GM15510 (cell line): Measurements from ENCODE around the gene RBP4.

Experiments
- POLR2A ChIP-seq: IDR thresholded peaks from 3 replicates; pipeline ENCODE4 v1.6.1; 2011; ENCODE audit warnings: borderline replicate concordance; ENCODE audit not compliant: insufficient read length; ENCODE audit errors: extremely low read depth

Gene RBP4

GRCh38 chr10:93601146-93601773 lies at the start of gene RBP4:
Gene RBP4, minus strand, starts transcription at chr10:93601235. Its CDS starts 207 bp downstream, at chr10:93601028.
- TF ChIP-seq POLR2A = no peak

DNA sequence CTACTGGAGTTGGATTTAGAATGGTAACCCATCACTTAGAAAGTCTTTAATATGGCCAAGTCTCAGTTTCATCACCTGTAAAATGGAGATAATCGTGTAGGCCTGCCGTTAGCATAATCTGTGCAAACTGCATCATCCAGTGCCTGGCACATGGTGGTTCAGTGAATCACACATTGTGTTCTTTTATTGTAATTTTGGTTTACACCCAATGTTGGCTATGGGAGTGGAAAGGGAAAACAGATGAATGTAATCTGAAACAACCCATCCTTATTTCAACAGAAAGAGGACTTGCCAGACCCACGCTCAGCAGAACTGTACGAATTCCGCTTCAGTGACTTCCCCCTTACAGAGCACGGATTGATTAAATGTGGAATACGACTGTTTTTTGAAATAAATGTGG lies 38.8 kb upstream of the RBP4 start:
- TF ChIP-seq POLR2A = no peak

GRCh38 chr10:93630625-93631557 lies 29.9 kb upstream of the RBP4 start:
- TF ChIP-seq POLR2A = no peak

DNA sequence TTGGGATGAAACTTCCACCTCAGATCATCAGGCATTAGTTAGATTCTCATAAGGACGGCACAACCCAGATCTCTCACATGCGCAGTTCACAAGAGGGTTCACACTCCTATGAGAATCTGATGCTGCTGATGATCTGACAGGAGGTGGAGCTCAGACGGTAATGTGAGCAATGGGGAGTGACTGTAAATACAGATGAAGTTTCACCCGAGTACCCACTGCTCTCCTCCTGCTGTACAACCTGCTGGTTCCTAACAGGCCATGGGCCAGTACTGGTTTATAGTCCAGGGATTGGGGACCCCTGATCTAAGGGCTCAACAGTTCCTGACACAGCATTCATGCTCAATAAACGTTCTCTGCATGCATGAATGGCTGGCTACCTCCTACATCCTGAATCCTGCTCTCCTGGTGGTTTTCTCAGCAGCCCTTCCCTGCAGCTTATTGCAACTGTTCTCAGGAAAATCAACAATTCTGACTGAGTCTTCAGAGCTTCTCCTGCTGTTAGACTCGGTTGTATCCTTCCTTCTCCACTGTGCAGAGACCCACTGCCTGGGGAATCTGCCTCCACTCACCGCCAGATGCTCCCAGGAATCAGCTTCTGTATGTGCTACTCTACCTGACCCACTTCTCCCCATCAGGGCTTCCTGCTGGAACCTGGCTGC lies 28.7 kb upstream of the RBP4 start:
- no peak for TF ChIP-seq POLR2A

GRCh38 chr10:93628858-93629257 lies 27.8 kb upstream of the RBP4 start:
- TF ChIP-seq POLR2A = no peak

- TF ChIP-seq POLR2A = no peak
These were observed 21.9 kb upstream of the RBP4 start for GRCh38 chr10:93622942-93623341.

DNA sequence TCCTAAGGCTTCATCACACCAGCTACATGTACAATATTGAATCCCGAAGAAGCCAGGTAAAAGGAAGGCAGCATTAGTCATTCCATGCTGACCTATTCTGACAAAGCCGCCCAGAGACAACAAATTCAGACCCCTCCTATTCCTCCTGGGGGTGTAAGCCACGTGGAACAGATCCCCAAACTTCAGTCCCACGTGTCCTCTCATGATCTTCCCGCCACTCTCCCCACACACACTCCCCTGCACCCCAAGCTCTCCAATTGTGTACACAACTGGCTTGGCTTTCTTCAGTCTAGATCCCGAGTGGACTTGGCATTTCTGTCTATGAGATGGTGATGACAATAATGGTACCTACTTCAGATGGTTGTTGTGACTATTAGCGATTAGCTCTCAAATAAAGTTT lies 19.9 kb upstream of the RBP4 start:
- TF ChIP-seq POLR2A = no peak

DNA sequence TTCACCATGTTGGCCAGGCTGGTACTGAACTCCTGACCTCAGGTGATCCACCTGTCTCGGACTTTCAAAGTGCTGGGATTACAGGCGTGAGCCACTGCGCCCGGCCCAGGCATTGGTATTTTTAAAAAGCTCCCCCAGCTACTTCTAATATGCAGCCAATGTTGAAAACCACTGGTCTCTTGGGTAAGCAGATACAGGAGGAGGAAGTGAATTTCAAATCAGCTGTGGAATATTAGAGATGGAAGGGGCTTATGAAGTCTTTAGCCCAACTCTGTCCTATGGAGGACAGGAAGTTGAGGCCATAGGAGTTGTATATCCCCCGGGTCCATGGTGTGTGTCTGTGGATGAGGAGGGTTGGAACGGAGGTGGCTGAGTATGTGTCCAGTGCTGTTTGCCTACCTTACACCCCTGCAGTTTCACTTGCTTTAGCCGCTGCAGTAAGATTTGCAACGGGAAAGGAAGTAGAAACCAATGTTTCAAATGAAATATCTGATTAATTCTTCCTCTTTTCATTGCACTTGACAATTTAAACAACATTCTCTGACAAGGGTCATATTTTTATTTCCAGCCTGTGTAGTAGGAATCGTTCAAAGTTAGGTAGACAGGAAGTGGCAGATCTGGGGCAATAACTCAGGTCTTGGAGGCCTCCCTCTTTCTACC lies 14.7 kb upstream of the RBP4 start:
- TF ChIP-seq POLR2A = no peak

DNA sequence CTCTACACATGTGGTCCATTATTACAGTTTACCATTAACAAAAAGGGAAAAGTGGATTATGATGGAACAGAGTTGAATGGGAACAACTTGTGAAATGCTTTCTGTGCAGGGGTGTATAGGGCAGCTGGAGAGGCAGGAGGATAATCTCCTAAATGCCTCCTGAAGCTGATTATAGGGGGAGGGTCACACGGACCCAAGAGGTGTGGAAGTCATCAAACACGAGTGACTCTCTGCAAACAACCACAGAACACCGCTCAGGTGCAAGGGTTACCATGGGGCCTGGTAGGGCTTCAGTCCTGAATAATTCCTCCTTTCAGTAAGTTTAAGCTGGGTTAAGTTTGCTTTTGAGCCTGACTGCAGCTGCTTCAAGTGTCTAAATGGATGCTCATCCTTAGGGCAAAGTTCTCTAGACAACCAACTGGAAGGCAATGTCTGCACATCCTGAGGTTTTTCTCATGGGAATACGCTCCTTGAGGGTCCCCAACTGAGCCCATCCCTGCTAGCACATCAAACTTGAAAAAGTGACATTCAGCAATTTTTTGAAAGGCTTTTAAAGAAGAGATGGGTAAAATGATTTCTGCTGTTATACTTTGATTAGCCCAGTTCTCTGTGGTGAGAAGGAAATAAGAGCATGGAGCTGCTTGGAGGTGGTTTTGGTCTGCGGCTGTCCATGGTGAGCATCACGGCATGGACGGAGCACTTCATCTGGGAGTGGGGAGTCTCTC lies 13.2 kb upstream of the RBP4 start:
- no peak for TF ChIP-seq POLR2A

DNA sequence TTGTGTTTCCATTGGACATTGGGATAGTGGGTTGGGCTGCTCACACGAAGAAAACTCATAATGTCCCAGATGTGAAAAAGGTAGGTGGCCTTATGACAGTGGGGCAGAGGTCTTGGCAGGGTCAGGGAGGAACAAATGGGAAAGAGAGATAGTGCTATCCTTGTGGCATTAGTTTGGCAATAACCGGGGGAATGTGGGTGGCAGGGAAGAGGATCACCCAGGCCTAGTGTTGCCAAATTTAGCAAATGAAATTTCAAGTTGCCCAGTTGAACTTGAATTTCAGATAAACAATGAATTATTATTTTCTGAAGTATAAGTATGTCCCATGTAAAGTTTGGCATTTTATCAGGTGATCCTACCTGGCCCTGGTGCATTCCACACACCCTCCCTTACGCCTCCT lies 12.1 kb upstream of the RBP4 start:
- TF ChIP-seq POLR2A = no peak

DNA sequence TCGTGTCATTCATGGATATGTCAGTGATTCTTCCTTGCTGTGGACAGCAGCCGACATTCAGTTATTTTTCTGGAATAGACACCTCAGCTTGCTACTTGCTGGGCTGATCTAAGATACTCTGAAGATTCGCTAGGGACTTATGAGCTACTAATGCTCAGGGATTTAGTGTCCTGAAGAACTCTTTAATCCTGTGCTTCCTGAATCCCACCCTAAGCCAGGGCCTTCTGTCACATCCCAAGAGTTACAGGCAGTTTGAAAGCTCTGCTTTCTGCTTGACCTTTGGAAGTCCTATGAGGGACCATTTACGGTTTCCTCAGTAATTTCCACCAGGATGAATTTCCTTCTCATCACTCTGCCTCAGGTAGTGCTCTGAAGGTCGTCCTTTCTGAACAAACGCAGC lies 11.3 kb upstream of the RBP4 start, which contains the start of gene PDE6C:
TSS of gene PDE6C (plus strand) at position 227 of the 400 bp plus-strand sequence. CDS start 189 bp downstream, outside the sequence.
- no peak for TF ChIP-seq POLR2A

- no peak for TF ChIP-seq POLR2A
These were observed 7.4 kb upstream of the RBP4 start for GRCh38 chr10:93608421-93608820.

GRCh38 chr10:93604146-93604545 lies 3.1 kb upstream of the RBP4 start:
- no peak for TF ChIP-seq POLR2A

- TF ChIP-seq POLR2A = no peak
These were observed 2.0 kb upstream of the RBP4 start for GRCh38 chr10:93603023-93603422.
